Measurements from ENCODE around the gene MCRS1. TPM values are rescaled to one million over a fixed set of nuclear protein-coding genes. Genes with fewer than 3 reads are reported as not detected.

Gene MCRS1
- total and polyA plus RNA-seq, 4 donors, result 29.4 to 78.9 (median 67.5) TPM

GRCh38 chr12:49557187-49557916, 10.6 kb downstream of the MCRS1 start:
- no peaks in the 10 kb centered on the region for H3K9me3 ChIP-seq (ENCODE audit: control insufficient read depth, insufficient read depth, low read length)
- 95% methylated on average over 14 of the region's 18 CpGs for WGBS (ENCODE audit: insufficient coverage)
- DNase-seq (ENCODE audit: low read depth in 4 of 6, low spot score in 6 of 6), result no peak
- no peaks in the 10 kb centered on the region for H3K27me3 ChIP-seq (ENCODE audit: control insufficient read depth, insufficient read depth, low read length)
- H3K27ac ChIP-seq (ENCODE audit: low read depth, low read length), result no peak overlapping the region
- H3K4me1 ChIP-seq (ENCODE audit: control insufficient read depth, insufficient read depth, low read length), result no peaks in the 10 kb centered on the region
- H3K4me3 ChIP-seq (ENCODE audit: low read depth, low read length), result no peak overlapping the region
- peaks cover 74% of the 10 kb centered on the region for H3K36me3 ChIP-seq (ENCODE audit: control insufficient read depth, insufficient read depth, low read length)

GRCh38 chr12:49556391-49557186, 11.4 kb downstream of the MCRS1 start:
- Histone ChIP-seq H3K4me3 (ENCODE audit: low read depth, low read length) (no peak overlapping the region), H3K9me3 (ENCODE audit: control insufficient read depth, insufficient read depth, low read length) (no peaks in the 10 kb centered on the region), H3K27ac (ENCODE audit: low read depth, low read length) (no peak overlapping the region), H3K27me3 (ENCODE audit: control insufficient read depth, insufficient read depth, low read length) (no peaks in the 10 kb centered on the region), H3K36me3 (ENCODE audit: control insufficient read depth, insufficient read depth, low read length) (peaks cover 67% of the 10 kb centered on the region), H3K4me1 (ENCODE audit: control insufficient read depth, insufficient read depth, low read length) (no peaks in the 10 kb centered on the region)
- 91% methylated on average over 12 of the region's 12 CpGs for WGBS (ENCODE audit: insufficient coverage)
- DNase-seq (ENCODE audit: low read depth in 4 of 6, low spot score in 6 of 6), result no peak

GRCh38 chr12:49555631-49556390, 12.1 kb downstream of the MCRS1 start:
- H3K4me1 ChIP-seq (ENCODE audit: control insufficient read depth, insufficient read depth, low read length), result no peaks in the 10 kb centered on the region
- no peak overlapping the region for H3K4me3 ChIP-seq (ENCODE audit: low read depth, low read length)
- WGBS (ENCODE audit: insufficient coverage), result 88% methylated on average over 15 of the region's 18 CpGs
- H3K27me3 ChIP-seq (ENCODE audit: control insufficient read depth, insufficient read depth, low read length), result no peaks in the 10 kb centered on the region
- DNase-seq (ENCODE audit: low read depth in 4 of 6, low spot score in 6 of 6), result no peak
- peaks cover 63% of the 10 kb centered on the region for H3K36me3 ChIP-seq (ENCODE audit: control insufficient read depth, insufficient read depth, low read length)
- H3K9me3 ChIP-seq (ENCODE audit: control insufficient read depth, insufficient read depth, low read length), result no peaks in the 10 kb centered on the region
- H3K27ac ChIP-seq (ENCODE audit: low read depth, low read length), result no peak overlapping the region

GRCh38 chr12:49554266-49554665, 13.7 kb downstream of the MCRS1 start:
- Histone ChIP-seq H3K9me3 (ENCODE audit: control insufficient read depth, insufficient read depth, low read length) (no peaks in the 10 kb centered on the region), H3K4me1 (ENCODE audit: control insufficient read depth, insufficient read depth, low read length) (peaks cover 9% of the 10 kb centered on the region), H3K36me3 (ENCODE audit: control insufficient read depth, insufficient read depth, low read length) (peaks cover 53% of the 10 kb centered on the region), H3K27me3 (ENCODE audit: control insufficient read depth, insufficient read depth, low read length) (no peaks in the 10 kb centered on the region), H3K4me3 (ENCODE audit: low read depth, low read length) (no peak overlapping the region), H3K27ac (ENCODE audit: low read depth, low read length) (no peak overlapping the region)
- WGBS (ENCODE audit: insufficient coverage), result 76% methylated on average over 15 of the region's 15 CpGs
- no peak for DNase-seq (ENCODE audit: low read depth in 4 of 6, low spot score in 6 of 6)

- Histone ChIP-seq H3K27me3 (ENCODE audit: control insufficient read depth, insufficient read depth, low read length) (no peaks in the 10 kb centered on the region), H3K4me3 (ENCODE audit: low read depth, low read length) (no peak overlapping the region), H3K4me1 (ENCODE audit: control insufficient read depth, insufficient read depth, low read length) (peaks cover 16% of the 10 kb centered on the region), H3K36me3 (ENCODE audit: control insufficient read depth, insufficient read depth, low read length) (peaks cover 46% of the 10 kb centered on the region), H3K27ac (ENCODE audit: low read depth, low read length) (no peak overlapping the region), H3K9me3 (ENCODE audit: control insufficient read depth, insufficient read depth, low read length) (no peaks in the 10 kb centered on the region)
- peak in 1 of 6 donors; percentile 69 for DNase-seq (ENCODE audit: low read depth in 4 of 6, low spot score in 6 of 6)
- 49% methylated on average over 2 of the region's 2 CpGs for WGBS (ENCODE audit: insufficient coverage)
These were observed 14.3 kb downstream of the MCRS1 start for GRCh38 chr12:49553512-49554088.

- 96% methylated on average over 7 of the region's 8 CpGs for WGBS (ENCODE audit: insufficient coverage)
- no peak for DNase-seq (ENCODE audit: low read depth in 4 of 6, low spot score in 6 of 6)
- Histone ChIP-seq H3K27ac (ENCODE audit: low read depth, low read length) (no peak overlapping the region), H3K4me1 (ENCODE audit: control insufficient read depth, insufficient read depth, low read length) (peaks cover 20% of the 10 kb centered on the region), H3K27me3 (ENCODE audit: control insufficient read depth, insufficient read depth, low read length) (no peaks in the 10 kb centered on the region), H3K4me3 (ENCODE audit: low read depth, low read length) (no peak overlapping the region), H3K36me3 (ENCODE audit: control insufficient read depth, insufficient read depth, low read length) (peaks cover 39% of the 10 kb centered on the region), H3K9me3 (ENCODE audit: control insufficient read depth, insufficient read depth, low read length) (no peaks in the 10 kb centered on the region)
These were observed 15.0 kb downstream of the MCRS1 start for GRCh38 chr12:49552899-49553298.

GRCh38 chr12:49552425-49552824, 15.5 kb downstream of the MCRS1 start:
- H3K27me3 ChIP-seq (ENCODE audit: control insufficient read depth, insufficient read depth, low read length), result no peaks in the 10 kb centered on the region
- no peaks in the 10 kb centered on the region for H3K9me3 ChIP-seq (ENCODE audit: control insufficient read depth, insufficient read depth, low read length)
- 81% methylated on average over 7 of the region's 9 CpGs for WGBS (ENCODE audit: insufficient coverage)
- peaks cover 34% of the 10 kb centered on the region for H3K36me3 ChIP-seq (ENCODE audit: control insufficient read depth, insufficient read depth, low read length)
- H3K4me3 ChIP-seq (ENCODE audit: low read depth, low read length), result no peak overlapping the region
- no peak for DNase-seq (ENCODE audit: low read depth in 4 of 6, low spot score in 6 of 6)
- no peak overlapping the region for H3K27ac ChIP-seq (ENCODE audit: low read depth, low read length)
- H3K4me1 ChIP-seq (ENCODE audit: control insufficient read depth, insufficient read depth, low read length), result peaks cover 20% of the 10 kb centered on the region

GRCh38 chr12:49552014-49552413, 15.9 kb downstream of the MCRS1 start:
- H3K27ac ChIP-seq (ENCODE audit: low read depth, low read length), result no peak overlapping the region
- peaks cover 20% of the 10 kb centered on the region for H3K4me1 ChIP-seq (ENCODE audit: control insufficient read depth, insufficient read depth, low read length)
- no peak overlapping the region for H3K4me3 ChIP-seq (ENCODE audit: low read depth, low read length)
- 69% methylated on average over 6 of the region's 7 CpGs for WGBS (ENCODE audit: insufficient coverage)
- no peaks in the 10 kb centered on the region for H3K9me3 ChIP-seq (ENCODE audit: control insufficient read depth, insufficient read depth, low read length)
- H3K27me3 ChIP-seq (ENCODE audit: control insufficient read depth, insufficient read depth, low read length), result no peaks in the 10 kb centered on the region
- peak in 1 of 6 donors; percentile 47 for DNase-seq (ENCODE audit: low read depth in 4 of 6, low spot score in 6 of 6)
- H3K36me3 ChIP-seq (ENCODE audit: control insufficient read depth, insufficient read depth, low read length), result peaks cover 30% of the 10 kb centered on the region

GRCh38 chr12:49550693-49551252, 17.2 kb downstream of the MCRS1 start:
- Histone ChIP-seq H3K4me3 (ENCODE audit: low read depth, low read length) (no peak overlapping the region), H3K36me3 (ENCODE audit: control insufficient read depth, insufficient read depth, low read length) (peaks cover 19% of the 10 kb centered on the region), H3K27me3 (ENCODE audit: control insufficient read depth, insufficient read depth, low read length) (no peaks in the 10 kb centered on the region), H3K4me1 (ENCODE audit: control insufficient read depth, insufficient read depth, low read length) (peaks cover 20% of the 10 kb centered on the region), H3K9me3 (ENCODE audit: control insufficient read depth, insufficient read depth, low read length) (no peaks in the 10 kb centered on the region), H3K27ac (ENCODE audit: low read depth, low read length) (no peak overlapping the region)
- no peak for DNase-seq (ENCODE audit: low read depth in 4 of 6, low spot score in 6 of 6)
- 73% methylated on average over 2 of the region's 6 CpGs for WGBS (ENCODE audit: insufficient coverage)
